CD4-positive, alpha-beta T cell treated with Interleukin-4 for 4 hours (primary cell): ENCODE data around the gene CPLX3.

Source experiments
- DNase-seq: peaks from one replicate; pipeline ENCODE4 v3.0.0-alpha.2; 2020

The CPLX3 gene

DNA sequence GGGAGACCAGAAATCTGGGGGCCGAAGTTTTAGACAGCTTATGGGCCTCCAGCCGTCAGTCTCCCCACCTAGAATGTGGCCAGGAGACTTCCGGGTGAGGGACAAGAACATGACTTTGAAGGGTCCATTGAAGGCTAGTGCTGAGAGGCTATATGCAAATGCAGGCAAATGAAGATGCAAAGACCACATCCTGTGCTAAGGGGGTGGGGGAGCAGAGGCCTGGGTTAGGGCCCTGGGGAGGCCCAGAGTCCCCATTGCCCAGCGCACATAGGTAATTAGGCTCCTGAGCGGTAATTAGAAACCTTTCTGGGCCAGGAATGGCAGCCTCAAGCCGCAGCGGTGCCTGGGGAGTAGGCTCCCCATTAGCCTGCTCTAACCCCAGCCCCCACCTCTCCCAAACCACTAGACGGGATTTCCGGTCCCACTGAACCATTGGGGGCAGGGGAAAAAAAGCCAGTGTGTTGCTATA is 37.7 kb upstream of the CPLX3 start:
- peak; percentile 55 for DNase-seq

DNA sequence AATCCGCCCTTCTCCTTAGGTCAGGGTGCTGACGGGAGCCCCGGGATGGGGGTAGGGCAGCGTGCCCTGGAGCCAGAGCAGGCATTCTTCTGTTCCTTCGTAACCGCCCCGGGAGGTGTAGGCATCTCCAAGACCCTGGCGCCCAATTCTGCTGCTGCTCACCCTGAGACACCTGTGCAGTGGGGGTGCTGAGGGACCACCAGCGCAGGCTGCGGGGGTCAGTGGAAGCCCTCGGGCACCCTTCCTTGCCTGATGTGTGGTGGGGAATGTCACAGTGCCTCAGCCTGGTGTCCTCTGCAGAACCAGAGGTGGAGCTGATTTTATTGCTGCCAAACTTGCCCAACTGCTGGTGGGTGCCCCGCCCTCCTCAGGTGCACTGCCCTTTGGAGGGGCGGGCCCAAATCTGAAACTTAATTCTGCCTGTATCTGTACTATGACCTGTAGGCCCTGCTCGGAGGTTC is 37.2 kb upstream of the CPLX3 start:
- DNase-seq = no peak

DNA sequence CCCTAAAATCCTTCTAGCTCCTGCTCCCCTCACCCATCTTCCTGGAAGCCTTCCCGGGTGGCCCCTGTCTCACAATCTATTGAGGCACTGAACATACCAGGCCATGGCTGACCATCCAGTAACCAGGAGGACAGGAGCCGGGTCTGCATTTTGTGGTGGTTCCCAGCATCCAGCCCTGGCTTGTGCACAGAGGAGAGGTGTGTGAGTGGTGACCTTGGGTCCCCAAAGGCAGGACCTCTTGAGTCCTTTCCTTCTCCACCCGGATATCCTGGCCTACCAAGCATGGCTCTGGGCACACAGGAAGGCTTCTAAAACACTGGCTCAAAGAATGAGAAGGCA is 36.7 kb upstream of the CPLX3 start:
- no peak for DNase-seq

DNA sequence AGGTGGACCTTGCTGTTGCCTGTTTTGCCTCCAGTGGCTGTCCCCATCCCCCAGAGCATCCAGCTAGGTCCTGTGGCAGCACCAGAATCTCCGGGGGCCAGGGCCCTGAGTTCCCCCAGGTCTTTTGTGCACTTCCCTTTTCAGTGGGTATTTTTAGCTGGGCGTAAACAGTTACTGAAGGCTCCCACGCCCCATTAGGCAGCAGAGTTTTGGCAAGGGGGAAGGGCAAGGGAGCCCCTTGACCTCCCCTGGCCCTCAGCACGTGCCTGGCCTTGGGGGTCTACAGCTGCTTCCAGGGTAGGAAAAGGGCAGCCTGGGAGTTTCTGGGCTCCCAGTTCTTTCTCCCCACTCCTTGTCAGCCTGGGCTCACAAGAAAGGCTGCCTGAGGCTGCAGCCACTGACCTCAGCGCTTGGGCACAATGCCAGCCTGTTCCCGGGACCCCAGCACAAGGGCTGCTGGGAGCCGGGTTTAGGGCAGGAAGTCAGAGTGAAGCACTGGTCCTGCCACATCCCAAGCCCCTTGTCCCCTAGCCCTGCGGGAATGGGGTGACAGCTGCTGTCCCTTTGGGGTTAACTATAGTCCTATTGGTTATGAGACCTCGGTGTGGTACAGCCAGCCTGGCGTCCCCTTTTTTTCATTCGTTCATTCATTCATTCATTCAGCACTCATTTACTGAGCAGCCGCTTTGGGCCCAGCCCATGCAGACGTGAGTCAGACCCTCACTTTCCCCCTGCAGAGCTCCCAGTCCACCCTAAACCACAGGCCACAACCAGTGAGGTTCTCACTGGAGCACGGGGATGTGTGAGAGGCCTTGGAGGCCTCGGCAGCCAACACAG is 36.1 kb upstream of the CPLX3 start:
- DNase-seq = peak; percentile 57

DNA sequence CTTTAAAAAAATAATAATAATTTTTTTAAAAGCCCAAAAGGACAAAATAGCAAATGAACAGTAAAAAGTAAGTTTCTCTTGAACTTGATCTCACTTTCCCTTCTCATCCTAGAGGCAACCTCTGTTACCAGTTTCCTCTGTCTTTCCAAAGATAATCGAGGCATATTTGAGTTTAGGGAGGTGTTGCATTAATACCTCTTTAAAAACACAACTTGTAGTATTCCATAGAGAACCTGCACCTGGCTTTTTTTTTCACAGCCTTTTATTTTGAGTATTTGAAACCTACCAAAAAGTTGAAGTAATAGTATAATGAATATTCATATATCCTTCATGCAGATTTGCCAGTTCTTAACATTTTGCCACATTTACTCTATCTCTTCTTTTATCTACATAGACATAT is 35.4 kb upstream of the CPLX3 start:
- DNase-seq = no peak

DNA sequence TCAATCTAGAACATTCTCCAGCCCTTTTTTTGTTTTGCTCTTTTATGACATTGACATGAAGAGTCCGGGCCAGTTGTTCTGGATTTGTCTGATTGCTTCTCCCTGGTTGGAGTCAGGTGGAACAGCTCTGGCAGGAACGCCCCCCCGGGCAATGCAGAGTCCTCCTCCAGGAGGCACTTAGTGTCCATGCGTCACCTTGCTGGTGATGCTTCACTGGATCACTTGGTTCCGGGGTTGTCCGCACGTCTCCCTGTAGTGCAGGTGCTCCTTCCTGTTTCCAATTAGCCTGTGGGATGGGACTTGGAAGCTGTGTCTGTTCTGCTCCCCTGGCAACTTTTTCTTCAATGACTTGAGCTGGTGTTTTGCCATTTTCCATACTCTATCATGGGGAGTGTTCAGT is 34.8 kb upstream of the CPLX3 start:
- no peak for DNase-seq

DNA sequence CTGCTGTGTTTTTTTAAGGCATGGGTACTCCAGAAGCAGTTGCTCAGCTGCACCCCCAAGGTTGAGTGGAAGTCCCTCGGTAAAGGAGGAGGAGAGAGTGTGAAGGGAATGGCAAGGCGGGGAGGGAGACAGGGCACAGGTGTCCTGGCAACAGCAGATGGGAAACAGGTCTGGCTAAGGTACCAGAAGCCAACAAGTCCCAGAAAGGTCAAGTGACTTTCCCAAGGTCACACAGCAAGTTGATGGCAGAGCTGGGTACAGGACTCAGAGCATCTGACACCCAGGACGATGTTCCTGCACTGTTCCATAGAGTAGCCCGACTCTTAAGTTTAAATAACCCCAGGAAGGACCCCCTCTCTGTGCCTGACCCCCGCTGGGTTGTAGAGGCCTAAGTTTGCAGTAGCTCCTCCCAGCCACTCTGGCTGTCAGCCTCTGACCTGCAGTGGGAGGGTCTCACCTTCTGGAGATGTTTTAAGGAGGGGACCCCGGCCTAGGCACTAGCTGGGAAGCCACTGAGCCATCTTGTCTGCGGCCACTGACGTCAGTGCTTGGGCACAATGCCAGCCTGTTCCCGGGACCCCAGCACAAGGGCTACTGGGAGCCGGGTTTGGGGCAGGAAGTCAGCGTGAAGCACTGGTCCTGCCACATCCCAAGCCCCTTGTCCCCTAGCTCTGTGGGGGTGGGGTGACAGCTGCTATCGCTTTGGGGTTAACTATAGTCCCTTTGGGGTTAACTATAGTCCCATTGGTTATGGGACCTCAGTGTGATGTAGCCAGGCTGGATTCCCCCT is 34.0 kb upstream of the CPLX3 start:
- no peak for DNase-seq

DNA sequence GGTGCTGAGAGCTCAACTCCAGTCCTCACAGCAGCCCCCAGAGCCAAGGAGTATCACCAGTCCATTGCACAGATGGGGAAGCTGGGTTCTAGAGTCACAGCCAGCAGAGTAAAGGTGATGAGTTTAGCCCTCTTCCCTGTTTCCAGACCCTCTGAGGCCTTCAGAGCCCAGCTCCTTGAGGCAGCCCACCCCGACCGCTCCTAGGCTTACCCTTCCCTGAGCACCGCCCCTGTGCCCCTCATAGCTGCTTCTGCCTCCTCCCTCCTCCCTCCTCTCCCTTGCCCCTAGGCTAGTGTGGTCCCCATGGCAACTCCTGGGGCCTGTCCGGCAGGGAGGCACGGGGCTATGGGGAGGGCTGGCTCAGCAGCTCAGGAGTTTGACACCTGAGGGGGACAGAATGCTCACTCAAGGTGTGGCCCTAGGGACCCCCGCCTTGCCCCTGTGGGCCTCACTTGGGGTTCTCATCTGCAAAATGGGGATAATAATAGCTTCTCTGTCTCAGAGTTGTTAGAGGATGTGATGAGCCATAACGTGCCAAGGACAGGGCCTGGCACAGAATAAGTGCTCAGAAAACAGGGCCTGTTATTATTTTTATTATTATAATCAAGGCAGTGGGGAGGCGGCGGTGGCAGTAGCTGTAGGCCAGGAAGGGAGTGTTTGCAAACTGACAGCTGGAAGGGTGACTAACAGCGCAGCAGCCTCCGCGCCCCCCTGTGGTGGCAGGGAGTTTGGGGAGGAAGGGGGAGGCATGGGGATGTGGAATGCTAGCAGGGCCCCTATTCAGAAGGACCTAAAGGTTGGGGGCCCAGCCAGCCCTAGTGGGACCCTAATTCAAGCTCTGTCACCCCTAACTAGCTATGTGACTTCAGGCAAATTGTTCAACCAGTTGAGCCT is 33.0 kb upstream of the CPLX3 start:
- peak; percentile 75 for DNase-seq

DNA sequence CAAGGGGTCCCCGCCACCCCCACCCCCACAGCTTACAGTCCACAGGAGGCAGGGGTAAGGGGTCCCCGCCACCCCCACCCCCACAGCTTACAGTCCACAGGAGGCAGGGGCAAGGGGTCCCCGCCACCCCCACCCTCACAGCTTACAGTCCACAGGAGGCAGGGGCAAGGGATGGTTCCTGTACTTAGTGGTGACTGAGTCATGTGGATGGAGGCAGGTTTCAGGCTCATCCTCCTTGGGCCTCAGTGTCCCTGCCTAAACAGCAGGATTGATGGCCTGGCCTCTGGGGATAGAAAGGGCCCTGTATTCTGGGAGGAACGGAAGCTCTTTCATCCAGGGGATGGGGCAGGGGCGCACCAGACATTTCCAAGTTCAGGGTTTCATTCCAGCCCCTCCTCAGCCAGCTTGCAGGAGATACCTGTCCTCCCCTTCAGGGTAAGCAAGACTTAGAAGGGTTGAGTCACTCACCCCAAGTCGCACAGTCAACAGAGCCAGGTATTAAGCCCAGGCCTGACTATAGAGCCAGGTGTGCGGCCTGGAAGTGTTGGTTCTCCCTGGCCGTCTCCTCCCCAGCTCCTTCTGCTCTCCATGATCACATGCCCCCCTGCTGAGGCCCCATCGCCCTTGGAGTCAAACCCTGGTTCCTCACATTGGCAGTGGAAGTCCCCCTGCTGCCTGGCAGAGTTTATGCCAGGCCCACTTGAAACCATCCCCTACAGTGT is 32.0 kb upstream of the CPLX3 start:
- no peak for DNase-seq

DNA sequence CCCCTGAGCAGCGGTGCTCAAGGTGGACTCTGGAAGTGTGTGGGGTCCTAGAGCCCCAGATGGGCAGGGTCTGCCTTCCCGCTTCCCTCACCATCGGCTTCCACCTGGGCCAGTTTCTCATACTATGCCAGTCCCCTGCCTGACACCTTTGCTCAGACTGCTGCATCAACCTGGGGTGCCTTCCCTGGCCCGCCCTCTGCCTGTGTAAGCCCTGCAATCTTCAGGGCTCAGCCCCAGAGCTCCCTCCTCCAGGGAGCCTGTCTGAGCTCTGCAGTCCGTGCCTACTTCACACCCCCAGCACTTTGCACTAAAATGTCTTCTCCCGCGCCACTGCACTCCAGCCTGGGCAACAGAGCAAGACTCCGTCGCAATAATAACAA is 31.5 kb upstream of the CPLX3 start:
- DNase-seq = no peak

DNA sequence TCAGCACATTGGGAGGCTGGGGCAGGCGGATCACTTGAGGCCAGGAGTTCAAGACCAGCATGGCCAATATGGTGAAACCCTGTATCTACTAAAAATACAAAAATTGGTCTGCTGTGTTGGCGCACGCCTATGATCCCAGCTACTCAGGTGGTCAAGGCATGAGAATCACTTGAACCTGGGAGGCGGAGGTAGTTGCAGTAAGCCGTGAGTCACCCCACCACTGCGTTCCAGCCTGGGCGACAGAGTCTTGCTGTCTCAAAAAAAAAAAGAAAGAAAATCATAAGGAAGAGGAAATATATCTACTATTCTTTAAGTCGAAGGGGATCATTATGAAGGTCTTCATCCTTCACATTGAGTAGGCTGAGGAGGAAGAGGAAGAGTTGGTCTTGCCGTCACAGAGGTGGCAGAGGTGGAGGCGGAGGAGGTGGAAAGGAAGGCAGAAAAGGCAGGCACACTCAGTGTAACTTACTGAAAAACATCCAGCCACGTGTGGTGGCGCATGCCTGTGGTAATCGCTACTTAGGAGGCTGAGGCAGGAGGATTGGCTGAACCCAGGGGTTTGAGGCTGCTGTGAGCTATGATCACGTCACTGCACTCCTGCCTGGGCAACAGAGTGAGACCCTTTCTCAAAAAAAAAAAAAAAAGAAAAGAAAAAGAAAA is 30.3 kb upstream of the CPLX3 start:
- DNase-seq = no peak

DNA sequence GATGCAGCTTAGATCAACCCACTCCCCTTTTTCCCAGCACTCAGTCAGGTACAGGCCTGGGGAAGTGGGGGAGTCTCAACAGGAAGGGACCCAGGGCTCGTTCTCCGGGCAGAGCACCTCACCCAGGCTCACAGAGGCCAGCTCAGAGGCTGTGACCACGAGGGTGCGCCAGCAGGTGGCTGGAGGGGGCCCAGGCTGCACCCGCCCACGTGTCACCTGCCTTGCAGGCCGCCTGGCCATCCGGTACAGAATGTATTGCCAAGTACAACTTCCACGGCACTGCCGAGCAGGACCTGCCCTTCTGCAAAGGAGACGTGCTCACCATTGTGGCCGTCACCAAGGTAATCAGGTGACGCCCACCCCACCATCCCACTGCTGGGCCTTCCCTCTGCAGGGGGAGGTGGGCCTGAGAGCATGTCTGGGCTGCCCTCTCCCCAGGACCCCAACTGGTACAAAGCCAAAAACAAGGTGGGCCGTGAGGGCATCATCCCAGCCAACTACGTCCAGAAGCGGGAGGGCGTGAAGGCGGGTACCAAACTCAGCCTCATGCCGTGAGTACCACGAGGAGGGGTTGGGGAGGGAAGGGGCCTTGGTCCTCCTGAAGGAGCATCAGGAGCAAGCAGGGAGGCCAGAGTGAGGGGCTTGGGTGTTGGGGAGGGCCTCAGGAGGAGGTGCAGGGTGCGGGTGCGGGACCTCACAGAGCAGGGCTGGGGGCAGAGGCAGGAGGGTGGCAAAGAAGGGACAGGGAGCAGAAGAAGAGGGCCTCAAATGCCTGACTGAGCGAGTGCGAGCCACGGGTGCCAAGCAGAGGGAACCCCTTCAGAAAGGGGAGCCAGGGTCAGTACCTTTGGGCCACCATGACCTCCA is 27.8 kb upstream of the CPLX3 start:
- no peak for DNase-seq

DNA sequence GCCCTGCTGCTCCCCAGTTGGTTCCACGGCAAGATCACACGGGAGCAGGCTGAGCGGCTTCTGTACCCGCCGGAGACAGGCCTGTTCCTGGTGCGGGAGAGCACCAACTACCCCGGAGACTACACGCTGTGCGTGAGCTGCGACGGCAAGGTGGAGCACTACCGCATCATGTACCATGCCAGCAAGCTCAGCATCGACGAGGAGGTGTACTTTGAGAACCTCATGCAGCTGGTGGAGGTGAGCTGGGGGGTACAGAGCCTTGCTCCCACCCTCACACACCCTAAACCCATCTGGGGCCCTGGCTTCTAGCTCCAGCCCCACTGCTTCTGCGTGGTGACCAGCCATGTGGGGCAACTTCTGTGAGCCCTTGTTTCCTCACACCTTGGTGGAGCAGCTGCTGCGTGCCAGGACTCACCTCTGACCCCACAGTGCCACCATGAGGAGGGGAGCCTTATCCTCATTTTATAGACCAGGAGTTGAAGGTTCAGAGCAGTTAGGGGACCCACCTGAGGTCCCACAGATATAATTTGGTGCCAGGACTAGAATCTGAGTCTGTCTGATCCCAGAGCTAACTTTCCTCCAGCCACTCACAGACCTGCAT is 27.1 kb upstream of the CPLX3 start:
- no peak for DNase-seq

DNA sequence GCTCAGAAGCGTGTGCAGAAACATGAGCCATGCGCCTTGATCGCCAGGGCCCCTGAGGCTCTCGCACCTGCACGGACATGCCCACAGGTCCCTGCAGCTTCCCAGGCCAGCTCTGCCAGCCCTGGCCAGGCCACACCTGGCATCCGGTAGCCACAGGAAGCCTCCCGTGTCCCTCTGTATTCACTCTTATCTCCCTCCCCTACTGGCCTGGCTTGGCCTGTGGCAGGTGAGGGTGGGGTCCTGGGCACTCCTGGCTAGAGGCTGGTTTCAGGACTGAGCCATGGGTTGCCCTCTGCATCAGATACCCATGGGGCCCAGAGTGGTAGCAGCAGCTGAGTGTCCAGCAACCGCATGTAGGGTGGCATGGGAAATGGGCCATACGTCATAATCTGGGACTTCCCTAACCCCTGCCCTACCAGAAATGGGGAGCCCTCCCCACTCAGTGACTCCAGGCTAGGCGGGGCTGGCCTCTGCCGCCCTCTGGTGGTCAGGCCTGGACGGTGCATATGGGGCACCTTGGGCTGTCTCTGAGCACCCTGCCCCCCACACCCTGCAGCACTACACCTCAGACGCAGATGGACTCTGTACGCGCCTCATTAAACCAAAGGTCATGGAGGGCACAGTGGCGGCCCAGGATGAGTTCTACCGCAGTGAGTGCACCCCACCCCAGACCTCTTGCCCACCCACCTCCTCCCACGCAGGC is 26.4 kb upstream of the CPLX3 start:
- peak; percentile 86 for DNase-seq

DNA sequence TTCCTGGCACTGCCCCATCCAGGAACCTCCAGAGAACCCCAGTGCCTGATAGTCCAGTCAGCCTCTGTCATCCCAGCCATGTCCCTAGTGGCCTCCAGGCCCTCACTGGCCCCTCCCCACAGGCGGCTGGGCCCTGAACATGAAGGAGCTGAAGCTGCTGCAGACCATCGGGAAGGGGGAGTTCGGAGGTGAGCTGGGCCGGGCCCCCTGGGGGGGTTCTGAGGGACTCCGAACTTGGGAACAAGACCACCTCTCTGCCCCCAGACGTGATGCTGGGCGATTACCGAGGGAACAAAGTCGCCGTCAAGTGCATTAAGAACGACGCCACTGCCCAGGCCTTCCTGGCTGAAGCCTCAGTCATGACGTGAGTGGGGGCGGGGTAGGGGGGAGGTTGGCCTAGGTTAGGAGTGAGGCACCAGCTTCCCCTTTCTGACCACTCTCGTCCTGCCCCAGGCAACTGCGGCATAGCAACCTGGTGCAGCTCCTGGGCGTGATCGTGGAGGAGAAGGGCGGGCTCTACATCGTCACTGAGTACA is 25.8 kb upstream of the CPLX3 start:
- DNase-seq = no peak

DNA sequence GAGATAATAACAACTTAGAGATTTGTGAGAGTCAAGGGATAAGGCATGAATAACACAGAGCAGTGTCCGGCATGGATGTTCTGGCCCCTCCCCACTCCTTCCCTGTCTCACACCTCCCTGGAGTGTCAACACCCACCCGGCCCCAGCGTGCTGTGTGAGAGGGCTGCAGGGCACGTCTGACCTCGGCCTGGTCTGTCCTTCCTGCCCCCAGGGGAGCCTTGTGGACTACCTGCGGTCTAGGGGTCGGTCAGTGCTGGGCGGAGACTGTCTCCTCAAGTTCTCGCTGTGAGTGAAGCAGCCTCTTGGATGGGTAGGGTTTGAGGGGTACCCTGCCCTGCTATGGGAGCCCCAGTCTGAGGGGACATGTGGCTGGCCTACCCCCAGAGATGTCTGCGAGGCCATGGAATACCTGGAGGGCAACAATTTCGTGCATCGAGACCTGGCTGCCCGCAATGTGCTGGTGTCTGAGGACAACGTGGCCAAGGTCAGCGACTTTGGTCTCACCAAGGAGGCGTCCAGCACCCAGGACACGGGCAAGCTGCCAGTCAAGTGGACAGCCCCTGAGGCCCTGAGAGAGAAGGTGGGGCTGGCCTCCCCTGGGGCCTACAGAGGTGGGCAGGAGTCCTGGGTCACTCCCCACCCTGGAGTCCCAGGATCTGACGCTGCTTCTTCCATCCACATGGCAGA is 25.0 kb upstream of the CPLX3 start:
- no peak for DNase-seq

DNA sequence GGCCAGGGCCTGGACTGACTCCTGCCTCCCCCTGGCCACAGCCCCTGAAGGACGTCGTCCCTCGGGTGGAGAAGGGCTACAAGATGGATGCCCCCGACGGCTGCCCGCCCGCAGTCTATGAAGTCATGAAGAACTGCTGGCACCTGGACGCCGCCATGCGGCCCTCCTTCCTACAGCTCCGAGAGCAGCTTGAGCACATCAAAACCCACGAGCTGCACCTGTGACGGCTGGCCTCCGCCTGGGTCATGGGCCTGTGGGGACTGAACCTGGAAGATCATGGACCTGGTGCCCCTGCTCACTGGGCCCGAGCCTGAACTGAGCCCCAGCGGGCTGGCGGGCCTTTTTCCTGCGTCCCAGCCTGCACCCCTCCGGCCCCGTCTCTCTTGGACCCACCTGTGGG is 24.1 kb upstream of the CPLX3 start:
- DNase-seq = no peak

DNA sequence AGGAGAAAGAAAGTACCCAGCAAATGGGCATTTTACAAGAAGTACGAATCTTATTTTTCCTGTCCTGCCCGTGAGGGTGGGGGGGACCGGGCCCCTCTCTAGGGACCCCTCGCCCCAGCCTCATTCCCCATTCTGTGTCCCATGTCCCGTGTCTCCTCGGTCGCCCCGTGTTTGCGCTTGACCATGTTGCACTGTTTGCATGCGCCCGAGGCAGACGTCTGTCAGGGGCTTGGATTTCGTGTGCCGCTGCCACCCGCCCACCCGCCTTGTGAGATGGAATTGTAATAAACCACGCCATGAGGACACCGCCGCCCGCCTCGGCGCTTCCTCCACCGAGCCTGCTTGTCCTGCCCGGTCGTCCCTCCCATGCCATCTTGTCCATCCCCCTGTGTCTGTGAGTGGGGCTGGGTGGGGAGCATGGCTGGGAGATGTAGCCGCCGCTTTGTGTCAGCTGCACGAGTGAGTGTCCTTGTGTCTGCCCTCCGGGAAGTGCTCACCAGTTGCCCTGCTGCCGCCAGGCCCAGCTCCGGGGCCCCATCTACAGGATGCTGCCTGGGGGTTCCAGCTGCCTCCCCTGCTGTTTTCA is 23.5 kb upstream of the CPLX3 start:
- no peak for DNase-seq

DNA sequence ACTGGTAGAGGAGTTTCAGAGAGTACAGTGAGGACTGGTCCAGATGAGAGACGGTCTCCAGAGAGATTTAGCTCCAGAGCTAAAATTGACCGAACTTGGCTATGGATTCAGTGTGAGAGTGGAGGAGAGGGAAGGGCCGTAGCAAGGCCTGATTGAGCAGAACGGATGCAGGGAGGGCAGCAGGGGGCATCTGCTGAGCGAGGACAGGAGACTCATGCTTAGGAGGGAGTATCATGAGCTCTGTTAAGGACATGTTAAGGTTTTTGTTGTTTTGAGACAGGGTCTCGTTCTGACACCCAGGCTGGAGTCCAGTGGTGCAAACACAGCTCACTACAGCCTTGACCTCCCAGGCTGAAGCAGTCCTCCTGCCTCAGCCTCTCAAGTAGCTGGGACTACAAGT is 21.5 kb upstream of the CPLX3 start:
- DNase-seq = no peak
